NOMO-1 treated with DMSO at 0.1 percent for 48 hours (cell line): ENCODE data around the gene GALNT5.

ENCODE experiments used
- DNase-seq: peaks from one replicate; lab custom pipeline; 2025; ENCODE audit not compliant: unreplicated experiment; lab: John Stamatoyannopoulos, UW

The GALNT5 gene

DNA sequence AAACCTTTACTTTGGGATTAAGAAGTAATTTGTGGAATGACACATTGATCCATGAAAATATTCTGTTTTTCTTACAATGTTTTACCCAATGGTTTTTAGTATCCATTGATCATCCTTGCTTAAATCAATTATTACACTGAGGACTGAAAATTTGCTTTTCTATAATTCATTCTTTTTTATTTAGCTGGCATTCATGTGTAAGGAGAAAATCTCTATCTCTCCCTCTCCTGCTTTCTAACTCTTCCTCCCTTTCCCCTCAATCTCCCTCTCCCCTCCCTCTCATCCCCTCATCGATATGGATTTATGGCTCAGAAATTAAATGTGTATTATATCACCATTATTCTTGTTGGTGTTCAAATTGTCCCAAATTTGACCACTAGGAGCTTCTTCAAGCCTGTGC lies 29.7 kb downstream of the GALNT5 start:
- DNase-seq, result no peak

- peak; percentile 8 for DNase-seq
These were observed 33.0 kb downstream of the GALNT5 start for GRCh38 chr2:157290525-157290924.

GRCh38 chr2:157291018-157291417 lies 33.5 kb downstream of the GALNT5 start:
- DNase-seq, result no peak

DNA sequence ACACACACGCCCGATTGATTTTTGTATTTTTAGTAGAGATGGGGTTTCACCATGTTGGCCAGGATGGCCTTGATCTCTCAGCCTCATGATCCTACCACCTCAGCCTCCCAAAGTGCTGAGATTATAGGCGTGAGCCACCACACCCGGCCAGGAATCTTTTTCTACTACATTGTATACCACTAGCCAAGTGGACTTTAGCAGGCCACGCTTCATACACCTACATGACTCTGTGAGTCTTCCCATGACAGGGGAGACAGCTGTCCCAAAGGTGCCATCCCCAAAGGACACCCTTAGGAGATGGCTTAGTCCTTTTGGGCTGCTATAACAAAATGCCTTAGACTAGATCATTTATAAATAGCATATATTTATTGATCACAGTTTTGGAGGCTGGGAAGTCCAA lies 35.3 kb downstream of the GALNT5 start:
- no peak for DNase-seq

DNA sequence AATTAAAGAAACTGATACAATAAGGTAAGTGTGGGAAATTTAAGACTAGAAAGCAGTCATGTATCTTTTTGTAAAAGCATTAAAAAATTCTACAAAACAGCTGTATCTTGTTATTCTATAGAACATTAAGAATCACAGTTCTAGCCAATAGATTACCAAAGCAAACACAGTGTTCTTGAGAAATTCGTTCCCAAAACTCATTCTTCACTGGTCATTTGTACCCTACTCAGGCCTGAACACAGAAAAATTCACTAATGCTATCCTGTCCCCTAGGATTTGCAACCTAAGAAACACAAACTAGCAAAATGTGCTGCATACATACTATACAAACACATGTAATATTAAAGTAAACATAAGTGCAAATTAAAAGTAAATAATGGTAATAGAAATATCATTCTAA lies 39.0 kb downstream of the GALNT5 start:
- no peak for DNase-seq

DNA sequence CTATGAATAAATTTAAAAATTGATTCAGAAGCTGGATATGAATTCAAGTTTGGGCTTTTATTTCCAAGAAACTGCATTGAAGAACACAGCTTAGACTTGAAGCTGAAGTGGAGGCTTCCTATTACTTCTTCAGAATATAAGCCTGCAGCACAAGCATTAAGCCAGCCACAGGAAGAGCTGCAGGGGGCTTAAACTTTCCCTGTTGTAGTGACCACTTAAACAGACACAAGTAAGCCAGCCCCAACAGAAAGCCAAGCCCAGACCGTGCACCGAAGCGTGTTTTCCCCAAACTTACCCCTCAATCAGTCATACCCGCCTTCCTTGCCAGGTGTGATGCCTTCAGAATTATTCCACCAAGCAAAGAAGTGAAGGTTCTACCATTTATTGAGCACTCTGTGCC lies 39.5 kb downstream of the GALNT5 start:
- no peak for DNase-seq

DNA sequence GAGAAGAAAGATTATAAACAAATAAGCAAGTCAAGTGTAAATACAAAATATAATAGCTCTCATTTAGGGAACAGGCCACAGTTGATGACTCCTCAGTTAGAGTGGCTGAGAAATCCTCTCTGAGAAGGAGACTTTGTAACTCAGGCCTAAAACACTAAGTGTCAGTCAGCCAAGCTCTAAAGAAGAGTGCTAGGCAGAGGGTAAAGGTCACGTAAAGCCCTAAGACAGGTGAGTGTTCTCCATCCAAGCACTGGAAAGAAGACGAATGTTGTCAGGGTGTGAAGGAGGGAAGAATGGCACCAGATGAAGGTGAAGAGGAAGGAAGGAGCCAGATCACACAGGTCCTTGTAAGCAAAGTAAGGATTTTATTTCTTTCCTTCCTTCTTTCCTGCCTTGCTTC lies 43.8 kb downstream of the GALNT5 start:
- no peak for DNase-seq

GRCh38 chr2:157302492-157303099 lies 45.1 kb downstream of the GALNT5 start:
- peak; percentile 49 for DNase-seq

DNA sequence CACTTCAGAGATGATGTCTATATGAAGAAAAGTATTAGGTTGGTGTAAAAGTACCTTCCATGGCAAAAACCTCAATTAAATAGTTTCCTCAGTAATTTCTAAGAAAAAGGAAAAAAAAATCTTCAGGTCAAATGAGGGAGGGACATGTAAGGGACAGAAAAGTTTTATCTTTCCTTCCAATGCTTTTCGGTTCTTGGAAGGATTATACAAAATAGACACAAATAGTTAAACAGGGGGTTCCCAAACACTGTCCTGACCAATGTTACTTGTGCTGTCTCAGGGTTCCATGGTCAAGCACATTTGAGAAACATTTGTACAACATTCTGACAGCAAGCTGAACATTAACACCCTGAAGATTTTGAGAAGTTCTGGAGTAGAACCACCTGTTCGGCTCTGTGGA lies 46.1 kb downstream of the GALNT5 start:
- DNase-seq, result no peak

- DNase-seq, result no peak
These were observed 47.6 kb downstream of the GALNT5 start for GRCh38 chr2:157304811-157305722.

DNA sequence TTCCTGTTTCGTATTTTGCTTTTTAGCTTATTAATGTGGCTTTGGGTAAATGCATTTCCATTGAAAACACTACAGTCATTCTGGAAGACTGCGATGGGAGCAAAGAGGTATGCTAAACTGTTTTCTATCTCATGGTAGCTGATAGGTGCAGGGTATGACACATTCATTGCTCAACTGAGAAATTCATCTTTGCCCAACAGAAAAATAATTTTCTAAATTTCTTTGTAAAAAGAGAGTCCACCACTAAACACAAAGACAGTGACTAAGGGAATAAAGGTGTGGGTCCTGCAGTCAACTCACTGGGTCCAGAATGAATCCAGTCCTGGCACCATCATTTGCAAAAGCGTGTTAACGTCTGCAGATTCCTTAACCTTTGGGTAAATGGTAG lies 48.2 kb downstream of the GALNT5 start:
- no peak for DNase-seq

DNA sequence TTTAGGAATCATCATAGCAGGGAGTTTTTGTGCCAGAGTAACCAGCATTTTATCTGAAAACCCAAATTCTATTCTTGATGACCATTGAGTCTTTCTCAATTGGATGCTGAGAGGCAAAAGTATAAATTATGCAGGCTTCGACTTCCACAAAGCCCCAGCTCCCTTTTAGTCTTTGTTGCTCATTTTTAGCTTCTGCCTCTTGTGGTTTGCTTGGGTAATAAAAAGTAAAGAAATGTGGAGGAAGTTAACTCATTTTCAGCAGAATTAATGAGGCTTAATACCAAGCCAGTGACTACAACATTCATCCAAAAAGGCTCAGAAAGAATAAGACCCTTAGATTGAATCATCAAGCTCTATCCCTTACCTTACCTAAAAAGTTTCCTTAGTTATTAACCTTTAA lies 49.5 kb downstream of the GALNT5 start:
- peak; percentile 82 for DNase-seq

GRCh38 chr2:157309878-157310277 lies 52.4 kb downstream of the GALNT5 start:
- DNase-seq, result no peak

DNA sequence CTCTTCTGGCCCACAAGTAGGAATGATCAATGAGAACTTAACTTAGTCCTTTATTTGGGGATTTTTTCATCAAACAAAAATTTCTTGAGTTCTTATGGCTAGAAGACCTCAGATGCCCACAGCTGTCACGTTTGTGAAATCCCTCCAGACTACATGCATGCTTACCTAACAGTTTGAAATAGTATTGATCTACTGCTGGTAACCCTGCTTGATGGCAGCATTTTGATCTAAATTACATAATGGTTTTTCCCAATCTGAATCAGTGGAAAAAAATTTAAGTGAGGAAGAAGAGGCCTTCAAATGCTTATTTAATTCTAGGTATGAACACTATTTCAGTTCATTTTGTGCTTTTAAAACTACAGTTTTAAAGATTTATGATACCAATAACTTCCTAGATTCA lies 54.2 kb downstream of the GALNT5 start:
- DNase-seq, result no peak

DNA sequence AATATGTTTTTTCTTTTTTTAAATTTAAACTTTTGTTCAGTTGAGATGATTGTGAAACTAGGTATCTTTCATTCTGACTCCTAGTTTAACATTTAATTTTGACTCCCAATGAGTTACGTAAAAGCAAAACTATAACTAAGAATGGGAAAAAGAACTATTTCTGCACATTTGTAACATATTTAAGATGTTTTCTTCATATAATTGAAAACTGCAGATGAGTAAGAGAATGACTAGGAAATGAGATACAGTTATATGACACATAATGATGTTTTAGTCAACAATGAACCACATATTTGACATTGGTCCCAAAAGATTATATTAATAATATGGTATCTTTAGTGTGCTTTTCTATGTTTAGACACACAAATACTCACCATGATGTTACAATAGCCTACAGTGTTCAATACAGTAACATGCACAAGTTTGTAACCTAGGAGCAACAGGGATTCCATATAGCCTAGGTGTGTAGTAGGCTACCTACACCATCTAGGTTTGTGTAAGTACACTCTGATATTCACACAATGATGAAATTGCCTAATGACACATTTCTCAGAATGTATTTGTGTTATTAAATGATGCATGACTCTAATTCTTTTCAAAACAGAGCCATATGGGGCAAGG lies 55.5 kb downstream of the GALNT5 start:
- no peak for DNase-seq

DNA sequence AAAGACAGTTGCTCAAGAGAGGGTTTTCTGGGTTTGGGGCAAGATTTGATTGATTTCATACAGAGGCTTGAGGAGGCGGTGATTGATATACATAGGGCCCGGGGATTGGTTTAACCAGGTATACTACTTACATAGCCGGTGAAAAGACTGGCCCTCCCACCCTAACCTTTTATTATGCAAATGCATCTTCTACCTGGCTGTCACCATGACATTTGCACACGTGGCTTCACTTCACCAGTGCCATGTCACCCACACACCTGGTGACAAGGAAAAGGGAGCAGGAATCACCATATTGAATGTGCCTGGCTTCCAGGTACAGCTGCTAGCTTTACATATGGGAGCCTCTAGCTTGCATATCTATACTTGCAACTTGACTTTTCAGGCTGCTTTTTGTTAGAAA lies 58.4 kb downstream of the GALNT5 start:
- no peak for DNase-seq

- no peak for DNase-seq
These were observed 61.4 kb downstream of the GALNT5 start for GRCh38 chr2:157318884-157319283.

GRCh38 chr2:157319795-157320194 lies 62.3 kb downstream of the GALNT5 start:
- no peak for DNase-seq

- no peak for DNase-seq
These were observed 62.9 kb downstream of the GALNT5 start for GRCh38 chr2:157320409-157320808.

DNA sequence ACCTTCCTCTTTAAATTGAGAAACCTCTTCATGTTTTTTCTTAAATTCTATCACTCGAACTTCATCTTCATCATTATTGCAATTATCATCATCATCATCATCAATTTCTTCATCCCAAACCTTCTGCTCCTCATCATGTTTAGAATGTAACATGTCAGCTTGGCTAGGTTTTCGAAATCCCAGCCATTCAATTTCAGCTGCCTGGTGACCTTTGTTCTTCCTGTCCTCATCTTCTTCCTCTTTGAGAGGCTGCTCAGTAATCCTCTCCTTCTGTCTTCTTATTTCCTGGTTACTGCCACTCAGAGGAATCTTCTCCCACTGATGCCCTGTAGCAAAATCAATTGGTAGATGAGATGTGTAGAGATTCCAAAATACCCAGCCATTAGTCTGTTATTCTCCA lies 64.0 kb downstream of the GALNT5 start:
- peak; percentile 68 for DNase-seq

DNA sequence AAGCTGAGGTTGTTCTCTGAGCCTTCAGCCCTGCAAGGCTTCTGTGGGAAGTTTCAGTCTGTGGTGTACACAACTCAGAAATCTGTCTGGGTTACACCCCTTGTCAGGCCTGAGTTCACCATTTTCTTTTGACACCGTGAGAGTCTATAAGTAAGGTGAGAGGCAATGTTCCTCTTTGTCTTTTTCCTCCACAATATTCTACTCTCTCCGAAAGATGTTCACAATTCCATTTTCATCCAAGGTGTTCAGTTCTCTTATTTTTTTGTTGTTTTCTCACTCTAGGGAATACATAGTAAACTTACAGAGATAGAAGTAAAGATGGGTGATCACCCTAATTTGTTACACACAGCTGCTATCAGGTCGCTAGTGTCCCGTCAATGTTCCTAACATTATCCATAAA lies 64.9 kb downstream of the GALNT5 start:
- no peak for DNase-seq

GRCh38 chr2:157324331-157324843 lies 66.9 kb downstream of the GALNT5 start:
- DNase-seq, result no peak
